ENCODE measurements around the gene EBI3. TPM values are rescaled to one million over a fixed set of nuclear protein-coding genes. Genes with fewer than 3 reads are reported as not detected.
"Not testable (repeated sequence)": the region's sequence is repeated elsewhere in the genome, so short reads cannot be mapped to it uniquely, and the experiment has no call there.

The EBI3 gene
- polyA plus RNA-seq, 4 donors = 0.89 to 6.2 (median 4.9) TPM

- FAIRE-seq (no peak), DNase-seq (no peak)
- no peak overlapping the region for H3K27ac ChIP-seq (ENCODE audit: low read depth in 1 of 3, low read length in 2 of 3)
- no peaks in the 10 kb centered on the region for H3K9me3 ChIP-seq (ENCODE audit: control insufficient read depth in 2 of 2, insufficient read depth in 1 of 2, low read depth in 1 of 2, low read length in 1 of 2)
- no peaks in the 10 kb centered on the region for H3K4me1 ChIP-seq (ENCODE audit: control insufficient read depth in 3 of 3, insufficient read depth in 2 of 3, low read depth in 1 of 3, low read length in 2 of 3)
- H3K27me3 ChIP-seq (ENCODE audit: control insufficient read depth in 3 of 3, insufficient read depth in 3 of 3, low read length in 3 of 3) = peaks cover 0 to 4% (median 3%) of the 10 kb centered on the region in 3 donors
- H3K4me3 ChIP-seq (ENCODE audit: low read depth in 1 of 3, low read length in 3 of 3) = no peak overlapping the region
- WGBS, 3 donors = 77 to 89% (median 77%) methylated on average over 14 to 15 of the region's 15 CpGs
- no peaks in the 10 kb centered on the region for H3K36me3 ChIP-seq (ENCODE audit: control insufficient read depth in 3 of 3, insufficient read depth in 2 of 3, low read depth in 1 of 3, low read length in 3 of 3)
Observed at GRCh38 chr19:4210166-4210731, 19.1 kb upstream of the EBI3 start.

DNA sequence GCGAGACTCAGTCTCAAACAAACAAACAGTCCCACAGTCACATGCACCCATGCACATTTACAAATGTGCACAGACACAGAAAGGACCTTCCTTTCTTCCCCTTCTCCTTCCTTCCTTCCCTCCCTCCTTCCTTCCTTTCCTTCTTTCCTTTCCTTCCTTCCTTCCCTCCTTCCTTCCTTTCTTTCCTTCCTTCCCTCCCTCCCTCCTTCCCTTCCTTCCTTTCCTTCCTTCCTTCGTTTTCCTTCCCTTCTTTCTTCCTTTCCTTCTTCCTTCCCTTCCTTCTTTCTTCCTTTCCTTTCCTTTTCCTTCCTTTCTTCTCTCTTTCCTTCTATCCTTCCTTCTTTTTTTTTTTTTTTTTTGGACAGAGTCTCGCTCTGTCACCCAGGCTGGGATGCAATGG is 16.2 kb upstream of the EBI3 start:
- no peak for FAIRE-seq
- no peak for DNase-seq
- Histone ChIP-seq H3K36me3 (ENCODE audit: control insufficient read depth in 3 of 3, insufficient read depth in 2 of 3, low read depth in 1 of 3, low read length in 3 of 3) (no peaks in the 10 kb centered on the region), H3K27ac (ENCODE audit: low read depth in 1 of 3, low read length in 2 of 3) (no peak overlapping the region), H3K27me3 (ENCODE audit: control insufficient read depth in 3 of 3, insufficient read depth in 3 of 3, low read length in 3 of 3) (peaks cover 0 to 4% (median 3%) of the 10 kb centered on the region in 3 donors), H3K4me1 (ENCODE audit: control insufficient read depth in 3 of 3, insufficient read depth in 2 of 3, low read depth in 1 of 3, low read length in 2 of 3) (no peaks in the 10 kb centered on the region), H3K9me3 (ENCODE audit: control insufficient read depth in 2 of 2, insufficient read depth in 1 of 2, low read depth in 1 of 2, low read length in 1 of 2) (peaks cover 0 to 5% of the 10 kb centered on the region in 2 donors), H3K4me3 (ENCODE audit: low read depth in 1 of 3, low read length in 3 of 3) (no peak overlapping the region)
- 68 to 74% (median 71%) methylated on average over 3 of the region's 3 CpGs for WGBS, 3 donors

DNA sequence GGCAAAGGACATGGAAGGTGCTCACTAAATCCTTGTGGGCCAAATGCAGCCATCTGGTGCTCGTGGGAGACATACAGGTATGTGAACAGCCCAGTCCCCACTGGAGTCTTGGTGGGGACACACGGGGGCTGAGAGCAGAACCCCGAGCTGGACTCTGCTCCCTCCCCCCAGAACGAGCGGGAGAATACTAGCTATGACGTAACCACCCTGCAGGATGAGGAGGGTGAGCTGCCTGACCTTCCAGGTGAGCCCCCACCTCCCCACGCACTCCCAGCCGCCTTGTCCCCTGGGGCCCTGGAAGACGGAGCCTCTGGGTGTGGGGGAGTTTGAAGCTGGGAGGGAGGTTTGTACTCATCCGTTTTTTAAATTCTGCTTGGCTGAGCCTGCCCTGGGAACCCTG is 13.5 kb upstream of the EBI3 start:
- WGBS, 3 donors = 47 to 63% (median 57%) methylated on average over 10 of the region's 10 CpGs
- no peaks in the 10 kb centered on the region for H3K4me1 ChIP-seq (ENCODE audit: control insufficient read depth in 3 of 3, insufficient read depth in 2 of 3, low read depth in 1 of 3, low read length in 2 of 3)
- H3K27me3 ChIP-seq (ENCODE audit: control insufficient read depth in 3 of 3, insufficient read depth in 3 of 3, low read length in 3 of 3) = peaks cover 0 to 4% (median 0%) of the 10 kb centered on the region in 3 donors
- DNase-seq (no peak), FAIRE-seq (no peak)
- H3K4me3 ChIP-seq (ENCODE audit: low read depth in 1 of 3, low read length in 3 of 3) = no peak overlapping the region
- H3K36me3 ChIP-seq (ENCODE audit: control insufficient read depth in 3 of 3, insufficient read depth in 2 of 3, low read depth in 1 of 3, low read length in 3 of 3) = no peaks in the 10 kb centered on the region
- peaks cover 0 to 5% of the 10 kb centered on the region in 2 donors for H3K9me3 ChIP-seq (ENCODE audit: control insufficient read depth in 2 of 2, insufficient read depth in 1 of 2, low read depth in 1 of 2, low read length in 1 of 2)
- H3K27ac ChIP-seq (ENCODE audit: low read depth in 1 of 3, low read length in 2 of 3) = no peak overlapping the region

- no peak for DNase-seq
- Histone ChIP-seq H3K4me3 (ENCODE audit: low read depth in 1 of 3, low read length in 3 of 3) (no peak overlapping the region), H3K27ac (ENCODE audit: low read depth in 1 of 3, low read length in 2 of 3) (no peak overlapping the region), H3K4me1 (ENCODE audit: control insufficient read depth in 3 of 3, insufficient read depth in 2 of 3, low read depth in 1 of 3, low read length in 2 of 3) (no peaks in the 10 kb centered on the region), H3K27me3 (ENCODE audit: control insufficient read depth in 3 of 3, insufficient read depth in 3 of 3, low read length in 3 of 3) (peaks cover 0 to 4% (median 0%) of the 10 kb centered on the region in 3 donors), H3K36me3 (ENCODE audit: control insufficient read depth in 3 of 3, insufficient read depth in 2 of 3, low read depth in 1 of 3, low read length in 3 of 3) (no peaks in the 10 kb centered on the region), H3K9me3 (ENCODE audit: control insufficient read depth in 2 of 2, insufficient read depth in 1 of 2, low read depth in 1 of 2, low read length in 1 of 2) (peaks cover 0 to 5% of the 10 kb centered on the region in 2 donors)
- no peak for FAIRE-seq
- WGBS, 3 donors = 79 to 84% (median 80%) methylated on average over 6 of the region's 6 CpGs
Observed at GRCh38 chr19:4216846-4217245, 12.5 kb upstream of the EBI3 start.

DNA sequence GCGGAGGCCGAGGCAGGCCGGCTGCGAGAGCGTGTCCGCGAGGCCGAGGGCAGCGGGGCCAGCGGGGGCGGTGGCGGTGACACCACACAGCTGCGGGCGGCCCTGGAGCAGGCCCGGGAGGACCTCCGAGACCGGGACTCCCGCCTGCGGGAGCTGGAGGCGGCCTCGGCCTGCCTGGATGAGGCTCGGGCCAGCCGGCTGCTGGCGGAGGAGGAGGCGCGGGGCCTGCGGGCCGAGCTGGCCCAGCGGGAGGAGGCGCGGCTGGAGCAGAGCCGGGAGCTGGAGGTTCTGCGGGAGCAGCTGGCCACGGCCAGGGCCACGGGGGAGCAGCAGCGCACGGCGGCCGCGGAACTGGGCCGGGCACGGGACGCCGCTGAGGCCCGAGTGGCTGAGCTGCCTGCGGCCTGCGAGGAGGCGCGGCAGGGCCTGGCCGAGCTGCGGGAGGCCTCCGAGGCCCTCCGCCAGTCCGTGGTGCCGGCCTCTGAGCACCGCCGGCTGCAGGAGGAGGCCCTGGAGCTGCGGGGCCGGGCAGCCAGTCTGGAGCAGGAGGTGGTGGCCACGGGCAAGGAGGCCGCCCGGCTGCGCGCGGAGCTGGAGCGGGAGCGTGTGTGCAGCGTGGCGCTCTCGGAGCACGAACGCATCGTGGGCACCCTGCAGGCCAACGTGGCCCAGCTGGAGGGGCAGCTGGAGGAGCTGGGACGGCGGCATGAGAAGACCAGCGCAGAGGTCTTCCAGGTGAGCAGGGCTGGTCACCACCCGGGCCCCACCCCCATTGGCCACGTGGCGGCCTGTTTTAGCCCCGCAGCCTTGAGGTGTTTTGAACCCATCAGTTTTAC is 11.7 kb upstream of the EBI3 start:
- no peak for FAIRE-seq
- Histone ChIP-seq H3K9me3 (ENCODE audit: control insufficient read depth in 2 of 2, insufficient read depth in 1 of 2, low read depth in 1 of 2, low read length in 1 of 2) (peaks cover 0 to 5% of the 10 kb centered on the region in 2 donors), H3K4me1 (ENCODE audit: control insufficient read depth in 3 of 3, insufficient read depth in 2 of 3, low read depth in 1 of 3, low read length in 2 of 3) (no peaks in the 10 kb centered on the region), H3K4me3 (ENCODE audit: low read depth in 1 of 3, low read length in 3 of 3) (no peak overlapping the region), H3K27ac (ENCODE audit: low read depth in 1 of 3, low read length in 2 of 3) (no peak overlapping the region), H3K27me3 (ENCODE audit: control insufficient read depth in 3 of 3, insufficient read depth in 3 of 3, low read length in 3 of 3) (no peaks in the 10 kb centered on the region), H3K36me3 (ENCODE audit: control insufficient read depth in 3 of 3, insufficient read depth in 2 of 3, low read depth in 1 of 3, low read length in 3 of 3) (no peaks in the 10 kb centered on the region)
- 95 to 97% (median 96%) methylated on average over 65 to 81 of the region's 81 CpGs for WGBS, 3 donors
- no peak for DNase-seq

GRCh38 chr19:4218523-4218922 is 10.8 kb upstream of the EBI3 start:
- H3K9me3 ChIP-seq (ENCODE audit: control insufficient read depth in 2 of 2, insufficient read depth in 1 of 2, low read depth in 1 of 2, low read length in 1 of 2); FAIRE-seq; DNase-seq; H3K4me3 ChIP-seq (ENCODE audit: low read depth in 1 of 3, low read length in 3 of 3); H3K27ac ChIP-seq (ENCODE audit: low read depth in 1 of 3, low read length in 2 of 3); H3K27me3 ChIP-seq (ENCODE audit: control insufficient read depth in 3 of 3, insufficient read depth in 3 of 3, low read length in 3 of 3); H3K4me1 ChIP-seq (ENCODE audit: control insufficient read depth in 3 of 3, insufficient read depth in 2 of 3, low read depth in 1 of 3, low read length in 2 of 3); H3K36me3 ChIP-seq (ENCODE audit: control insufficient read depth in 3 of 3, insufficient read depth in 2 of 3, low read depth in 1 of 3, low read length in 3 of 3): not testable (repeated sequence)
- WGBS, 3 donors = 86 to 100% (median 92%) methylated on average over 1 of the region's 1 CpG

DNA sequence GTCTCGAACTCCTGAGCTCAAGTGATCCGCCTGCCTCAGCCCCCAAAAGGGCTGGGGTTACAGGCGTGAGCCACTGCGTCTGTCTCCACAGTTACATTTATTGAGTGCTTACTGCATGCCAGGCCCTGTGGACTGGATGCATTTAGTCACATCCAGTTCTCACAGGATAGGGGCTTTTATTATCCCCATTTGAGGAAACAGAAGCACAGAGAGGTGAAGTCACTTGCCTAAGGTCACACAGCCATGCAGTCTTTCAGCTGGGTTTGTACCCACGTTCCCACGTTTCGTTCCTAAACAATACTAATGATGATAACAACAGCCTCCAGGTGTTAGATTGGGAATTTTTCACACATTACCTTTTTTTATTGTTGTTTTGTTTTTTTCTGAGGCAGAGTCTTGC is 9.1 kb upstream of the EBI3 start:
- no peak overlapping the region for H3K27ac ChIP-seq (ENCODE audit: low read depth in 1 of 3, low read length in 2 of 3)
- no peak overlapping the region for H3K4me3 ChIP-seq (ENCODE audit: low read depth in 1 of 3, low read length in 3 of 3)
- no peaks in the 10 kb centered on the region for H3K4me1 ChIP-seq (ENCODE audit: control insufficient read depth in 3 of 3, insufficient read depth in 2 of 3, low read depth in 1 of 3, low read length in 2 of 3)
- FAIRE-seq = no peak
- H3K9me3 ChIP-seq (ENCODE audit: control insufficient read depth in 2 of 2, insufficient read depth in 1 of 2, low read depth in 1 of 2, low read length in 1 of 2) = peaks cover 0 to 5% of the 10 kb centered on the region in 2 donors
- no peaks in the 10 kb centered on the region for H3K27me3 ChIP-seq (ENCODE audit: control insufficient read depth in 3 of 3, insufficient read depth in 3 of 3, low read length in 3 of 3)
- WGBS, 3 donors = 86 to 91% (median 91%) methylated on average over 7 of the region's 7 CpGs
- H3K36me3 ChIP-seq (ENCODE audit: control insufficient read depth in 3 of 3, insufficient read depth in 2 of 3, low read depth in 1 of 3, low read length in 3 of 3) = no peaks in the 10 kb centered on the region
- DNase-seq = no peak

DNA sequence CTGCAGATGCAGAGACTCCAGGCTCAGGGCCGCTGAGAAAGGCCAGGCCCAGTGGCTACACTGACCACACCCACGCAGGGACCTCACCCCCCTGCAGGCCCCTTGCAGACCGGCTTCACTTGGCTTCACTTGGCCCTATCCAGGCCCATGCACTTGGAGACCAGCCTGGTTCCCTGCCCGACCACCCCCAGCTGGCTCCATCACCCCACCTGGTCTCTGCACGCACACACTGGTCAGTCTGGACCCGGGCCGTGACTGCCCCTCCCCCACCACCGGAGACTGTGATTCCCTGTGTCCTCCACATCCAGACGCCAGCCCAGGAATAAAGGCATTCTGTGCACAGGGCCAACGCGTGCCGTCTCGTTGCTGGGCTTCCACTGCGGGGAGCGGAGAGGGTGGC is 4.9 kb upstream of the EBI3 start:
- Histone ChIP-seq H3K9me3 (ENCODE audit: control insufficient read depth in 2 of 2, insufficient read depth in 1 of 2, low read depth in 1 of 2, low read length in 1 of 2) (no peaks in the 10 kb centered on the region), H3K36me3 (ENCODE audit: control insufficient read depth in 3 of 3, insufficient read depth in 2 of 3, low read depth in 1 of 3, low read length in 3 of 3) (no peaks in the 10 kb centered on the region), H3K4me3 (ENCODE audit: low read depth in 1 of 3, low read length in 3 of 3) (no peak overlapping the region), H3K27me3 (ENCODE audit: control insufficient read depth in 3 of 3, insufficient read depth in 3 of 3, low read length in 3 of 3) (peaks cover 0 to 9% (median 0%) of the 10 kb centered on the region in 3 donors), H3K4me1 (ENCODE audit: control insufficient read depth in 3 of 3, insufficient read depth in 2 of 3, low read depth in 1 of 3, low read length in 2 of 3) (peaks cover 0 to 9% (median 0%) of the 10 kb centered on the region in 3 donors), H3K27ac (ENCODE audit: low read depth in 1 of 3, low read length in 2 of 3) (no peak overlapping the region)
- FAIRE-seq = no peak
- 69 to 82% (median 80%) methylated on average over 15 of the region's 15 CpGs for WGBS, 3 donors
- DNase-seq = no peak
